ENCODE measurements around the gene CLPTM1. TPM values are rescaled to one million over a fixed set of nuclear protein-coding genes. Genes with fewer than 3 reads are reported as not detected.

Gene CLPTM1
- total RNA-seq, 1 donor from 2014 or later, result 27.5 TPM

DNA sequence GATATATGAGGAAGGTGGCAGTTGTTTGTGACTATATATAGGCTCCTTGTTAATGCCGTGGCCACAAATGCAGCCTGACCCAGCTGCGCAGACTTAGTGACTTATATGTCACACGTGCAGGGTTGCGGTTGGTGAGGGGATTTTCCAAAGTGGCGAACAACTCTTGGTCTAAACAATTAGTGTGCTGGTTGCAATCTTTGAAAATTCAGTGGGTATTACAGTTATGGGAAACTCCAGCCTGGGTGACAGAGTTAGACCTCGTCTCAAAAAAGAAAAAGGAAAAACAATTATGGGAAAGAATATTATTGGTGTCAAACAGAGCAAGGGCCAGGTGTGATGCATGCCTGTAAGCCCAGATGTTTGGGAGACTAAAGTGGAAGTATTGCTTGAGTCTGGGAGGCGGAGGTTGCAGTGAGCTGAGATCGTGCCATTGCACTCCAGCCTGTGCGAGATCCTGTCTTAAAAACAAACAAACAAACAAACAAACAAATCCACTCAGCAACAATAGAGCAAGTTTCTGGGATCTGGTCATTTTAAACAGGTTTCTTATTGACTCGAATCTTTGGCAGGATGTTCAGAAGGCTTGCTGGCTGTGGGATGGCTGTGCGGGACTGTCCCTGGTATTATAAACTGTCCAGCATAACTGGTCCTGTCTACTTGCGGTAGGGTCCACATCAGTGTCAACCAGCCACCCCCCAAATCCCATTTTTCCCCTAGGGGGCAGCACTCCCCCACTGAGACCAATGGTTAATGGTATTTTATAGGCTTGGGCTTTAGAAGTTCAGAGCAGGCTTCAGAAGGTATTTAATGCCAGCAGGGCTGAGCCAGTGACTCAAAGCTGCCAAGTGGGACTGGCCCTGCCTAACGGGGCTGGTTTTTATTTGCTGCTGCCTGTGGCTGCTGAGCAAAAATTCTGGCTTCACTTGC lies 61.5 kb downstream of the CLPTM1 start:
- DNase-seq, result peak; percentile 42

- DNase-seq, result no peak
Observed at GRCh38 chr19:45019187-45019586, 64.0 kb downstream of the CLPTM1 start.

DNA sequence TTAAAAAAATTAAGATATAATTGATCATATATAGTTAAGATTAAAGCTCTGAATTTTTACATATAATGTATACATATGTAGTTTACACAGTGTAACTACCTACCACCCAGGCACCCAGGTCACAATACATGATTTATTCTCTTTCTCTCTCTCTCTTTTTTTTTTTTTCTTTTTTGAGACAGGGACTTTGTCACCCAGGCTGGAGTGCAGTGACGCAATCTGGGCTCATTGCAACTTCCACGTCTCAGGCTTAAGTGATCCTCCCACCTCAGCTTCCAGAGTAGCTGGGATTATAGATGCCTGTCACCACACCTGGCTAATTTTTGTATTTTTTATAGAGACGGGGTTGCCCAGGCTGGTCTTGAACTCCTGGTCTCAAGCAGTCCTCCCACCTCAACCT lies 64.9 kb downstream of the CLPTM1 start:
- DNase-seq, result no peak

DNA sequence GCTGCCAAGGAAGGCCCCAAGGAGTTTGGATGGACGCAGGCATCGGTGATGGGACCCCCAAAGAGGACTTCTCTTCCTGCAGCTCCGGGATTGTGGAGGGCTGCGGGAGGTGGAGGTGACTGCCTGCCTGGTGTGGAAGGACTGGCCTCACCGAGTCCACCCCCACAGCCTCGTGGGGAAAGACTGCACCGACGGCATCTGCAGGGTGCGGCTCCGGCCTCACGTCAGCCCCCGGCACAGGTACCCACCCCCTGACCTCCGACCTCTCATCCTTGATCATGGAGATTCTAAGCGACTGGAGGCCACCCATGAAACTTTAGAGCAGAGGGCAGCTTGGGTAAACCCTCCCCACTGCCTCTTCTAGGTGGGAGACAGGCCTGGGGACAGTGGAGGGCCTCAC lies 66.8 kb downstream of the CLPTM1 start:
- no peak for DNase-seq

- no peak for DNase-seq
Observed at GRCh38 chr19:45023048-45023447, 67.9 kb downstream of the CLPTM1 start.

DNA sequence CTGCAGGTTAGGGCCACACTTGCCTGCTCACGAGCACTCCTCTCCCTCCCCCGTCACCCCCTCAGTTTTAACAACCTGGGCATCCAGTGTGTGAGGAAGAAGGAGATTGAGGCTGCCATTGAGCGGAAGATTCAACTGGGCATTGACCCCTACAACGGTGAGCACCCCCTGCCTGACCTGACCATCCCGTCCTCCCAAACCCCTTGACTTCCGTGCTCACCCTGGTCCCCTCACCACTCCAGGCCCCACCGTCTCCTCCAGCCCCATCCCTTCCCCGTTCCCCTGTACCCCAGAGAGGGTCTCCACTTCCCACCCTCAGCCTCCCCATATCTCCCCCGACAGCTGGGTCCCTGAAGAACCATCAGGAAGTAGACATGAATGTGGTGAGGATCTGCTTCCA lies 70.1 kb downstream of the CLPTM1 start:
- DNase-seq, result no peak

GRCh38 chr19:45027371-45027770 lies 72.2 kb downstream of the CLPTM1 start:
- no peak for DNase-seq

DNA sequence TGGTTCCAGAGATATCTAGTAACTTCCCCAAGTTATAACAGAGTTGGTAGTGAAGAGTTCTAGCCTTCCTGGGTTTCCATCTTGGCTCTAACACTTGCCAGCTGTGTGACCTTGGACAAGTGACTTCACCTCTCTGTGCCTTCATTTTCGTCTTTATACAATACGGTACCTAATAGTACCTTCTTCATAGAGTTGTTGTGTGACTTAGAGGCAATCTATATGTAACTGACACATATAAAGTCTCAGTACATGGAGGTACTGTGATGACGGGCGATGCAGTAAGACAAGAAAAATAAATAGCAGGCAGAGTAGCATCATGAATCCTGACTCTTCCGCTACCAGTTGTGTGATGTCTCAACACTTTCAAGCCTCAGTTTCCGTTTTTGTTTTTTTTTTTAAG lies 75.6 kb downstream of the CLPTM1 start:
- no peak for DNase-seq

DNA sequence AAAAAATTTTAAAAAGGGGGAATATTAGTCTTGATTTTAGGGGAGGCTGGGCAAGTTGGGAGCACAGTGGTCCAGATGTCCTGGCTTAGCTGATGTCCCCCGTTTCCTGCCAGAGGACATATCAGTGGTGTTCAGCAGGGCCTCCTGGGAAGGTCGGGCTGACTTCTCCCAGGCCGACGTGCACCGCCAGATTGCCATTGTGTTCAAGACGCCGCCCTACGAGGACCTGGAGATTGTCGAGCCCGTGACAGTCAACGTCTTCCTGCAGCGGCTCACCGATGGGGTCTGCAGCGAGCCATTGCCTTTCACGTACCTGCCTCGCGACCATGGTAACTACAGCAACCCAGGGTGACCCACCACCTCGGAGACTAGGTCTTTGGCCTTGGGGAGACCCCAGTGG lies 77.2 kb downstream of the CLPTM1 start:
- no peak for DNase-seq

DNA sequence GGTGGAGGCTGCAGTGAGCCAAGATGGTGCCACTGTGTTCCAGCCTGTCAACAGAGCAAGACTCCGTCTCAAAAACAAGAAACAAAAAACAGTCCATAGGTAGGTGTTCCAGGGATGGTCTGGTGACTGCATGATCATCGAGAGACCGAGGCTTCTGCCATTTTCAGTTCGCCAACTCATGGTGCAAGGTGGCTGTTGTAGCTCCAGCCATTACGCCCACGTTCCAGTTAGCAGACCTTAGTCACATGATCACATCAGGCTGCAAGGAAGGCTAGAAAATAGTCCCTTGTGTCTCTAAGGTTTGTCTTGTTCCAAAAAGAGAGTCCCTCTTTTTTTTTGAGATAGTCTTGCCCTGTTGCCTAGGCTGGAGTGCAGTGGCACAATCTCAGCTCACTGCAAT lies 80.6 kb downstream of the CLPTM1 start:
- DNase-seq, result no peak

DNA sequence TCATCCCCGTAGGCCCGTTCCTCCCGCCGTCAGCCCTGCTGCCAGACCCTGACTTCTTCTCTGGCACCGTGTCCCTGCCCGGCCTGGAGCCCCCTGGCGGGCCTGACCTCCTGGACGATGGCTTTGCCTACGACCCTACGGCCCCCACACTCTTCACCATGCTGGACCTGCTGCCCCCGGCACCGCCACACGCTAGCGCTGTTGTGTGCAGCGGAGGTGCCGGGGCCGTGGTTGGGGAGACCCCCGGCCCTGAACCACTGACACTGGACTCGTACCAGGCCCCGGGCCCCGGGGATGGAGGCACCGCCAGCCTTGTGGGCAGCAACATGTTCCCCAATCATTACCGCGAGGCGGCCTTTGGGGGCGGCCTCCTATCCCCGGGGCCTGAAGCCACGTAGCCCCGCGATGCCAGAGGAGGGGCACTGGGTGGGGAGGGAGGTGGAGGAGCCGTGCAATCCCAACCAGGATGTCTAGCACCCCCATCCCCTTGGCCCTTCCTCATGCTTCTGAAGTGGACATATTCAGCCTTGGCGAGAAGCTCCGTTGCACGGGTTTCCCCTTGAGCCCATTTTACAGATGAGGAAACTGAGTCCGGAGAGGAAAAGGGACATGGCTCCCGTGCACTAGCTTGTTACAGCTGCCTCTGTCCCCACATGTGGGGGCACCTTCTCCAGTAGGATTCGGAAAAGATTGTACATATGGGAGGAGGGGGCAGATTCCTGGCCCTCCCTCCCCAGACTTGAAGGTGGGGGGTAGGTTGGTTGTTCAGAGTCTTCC lies 82.4 kb downstream of the CLPTM1 start:
- DNase-seq, result no peak

DNA sequence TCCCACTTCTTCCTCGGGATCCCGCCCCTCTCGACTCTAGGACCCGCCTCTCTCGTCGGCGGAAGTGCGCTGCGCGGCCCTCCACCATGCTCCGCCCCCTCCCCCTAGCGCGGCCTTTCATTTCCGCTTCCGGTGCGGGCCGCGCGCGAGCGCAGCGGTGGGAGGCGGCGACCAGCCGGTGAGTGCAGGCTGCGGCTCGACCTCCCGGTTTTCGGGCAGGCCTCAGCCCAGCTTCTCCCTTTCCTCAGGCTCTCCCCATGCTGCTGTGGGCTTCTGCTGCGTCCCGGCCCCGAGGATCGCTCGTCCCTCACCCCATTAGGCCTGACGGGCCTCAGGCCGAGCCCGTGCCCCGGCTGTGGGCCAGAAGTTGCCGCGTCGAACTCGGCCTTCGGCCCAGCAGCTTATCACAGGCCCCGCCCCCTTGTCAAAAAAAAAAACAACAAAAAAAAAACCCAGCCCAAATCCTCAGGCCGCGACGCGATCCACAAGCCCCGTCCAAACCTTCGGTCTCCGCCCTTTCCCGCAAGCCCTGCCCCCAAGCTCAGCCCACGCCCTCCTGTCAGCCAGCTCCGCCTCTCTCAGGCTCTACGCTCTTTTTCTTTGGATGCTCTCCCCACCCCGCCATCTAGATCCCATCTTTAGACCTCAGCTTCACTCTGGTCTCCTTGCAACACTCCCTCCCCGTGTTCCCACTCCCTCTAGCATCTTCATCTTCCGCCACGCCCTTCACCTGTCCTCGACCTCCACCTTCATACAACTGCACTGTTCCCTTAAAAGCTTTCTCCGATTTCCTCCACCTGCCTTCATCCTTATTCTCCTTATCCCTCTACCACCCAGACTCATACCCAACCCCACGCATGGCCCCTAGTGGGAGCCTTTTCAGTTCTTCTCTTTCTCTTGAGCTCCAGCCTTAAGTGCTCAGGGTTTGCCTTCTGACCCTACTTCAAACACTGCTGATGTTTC lies 84.0 kb downstream of the CLPTM1 start, which contains the start of gene CLASRP:
TSS of gene CLASRP (plus strand) at position 115 of the 963 bp plus-strand sequence. CDS start 1,168 bp downstream, outside the sequence.
- DNase-seq, result peak; percentile 85

DNA sequence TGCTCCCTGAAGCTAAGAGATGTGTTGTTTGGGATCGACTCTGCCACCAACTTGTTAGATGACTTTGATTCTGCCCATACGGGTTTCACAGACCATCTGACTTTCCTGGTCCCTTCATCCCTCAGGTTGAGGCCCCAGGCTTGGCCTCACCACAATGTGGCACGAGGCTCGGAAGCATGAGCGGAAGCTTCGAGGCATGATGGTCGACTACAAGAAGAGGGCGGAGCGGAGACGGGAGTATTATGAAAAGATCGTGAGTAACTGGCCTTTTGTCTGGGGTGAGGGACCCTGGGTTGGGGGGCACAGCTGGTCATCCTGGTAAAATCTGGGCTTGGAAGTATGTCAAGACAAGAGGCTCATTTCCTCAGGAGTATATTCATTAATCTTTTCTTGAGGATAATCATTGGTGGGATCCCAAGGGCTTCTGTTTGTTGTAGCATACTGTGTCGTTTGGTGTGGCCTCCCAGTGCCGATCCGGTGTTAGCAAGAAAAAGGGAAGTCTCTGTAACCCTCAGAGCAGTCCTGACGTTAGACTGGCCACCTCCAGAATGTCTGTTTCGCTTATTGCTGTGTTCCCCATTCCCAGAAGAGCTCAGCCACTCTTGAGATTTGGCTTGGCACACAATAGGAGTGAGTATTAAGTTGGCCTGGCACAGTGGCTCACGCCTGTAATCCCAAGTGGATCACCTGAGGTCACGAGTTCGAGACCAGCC lies 85.0 kb downstream of the CLPTM1 start:
- DNase-seq, result no peak

- no peak for DNase-seq
Observed at GRCh38 chr19:45041125-45041524, 85.9 kb downstream of the CLPTM1 start.

Other genes with a start within 250 kb of the CLPTM1 start
- not detected for gene BCL3, start 206.7 kb upstream of the CLPTM1 start, total RNA-seq
- gene CBLC, start 177.5 kb upstream of the CLPTM1 start, total RNA-seq, result not detected
- gene BCAM, start 146.3 kb upstream of the CLPTM1 start, total RNA-seq, result 2.3 TPM
- 29.2 TPM for gene NECTIN2, start 109.1 kb upstream of the CLPTM1 start, total RNA-seq
- 23.1 TPM for gene TOMM40, start 64.1 kb upstream of the CLPTM1 start, total RNA-seq
- gene APOE, start 49.6 kb upstream of the CLPTM1 start, total RNA-seq, result 68.9 TPM
- gene APOC1, start 40.8 kb upstream of the CLPTM1 start, total RNA-seq, result 5.3 TPM
- not detected for gene APOC4, start 13.1 kb upstream of the CLPTM1 start, total RNA-seq
- 1.4 TPM for gene APOC2, start 9.3 kb upstream of the CLPTM1 start, total RNA-seq
- gene RELB, start 46.1 kb downstream of the CLPTM1 start, total RNA-seq, result 0.62 TPM
- gene CLASRP, start 83.7 kb downstream of the CLPTM1 start, total RNA-seq, result 3.9 TPM
- not detected for gene ZNF296, start 121.1 kb downstream of the CLPTM1 start, total RNA-seq
- gene GEMIN7, start 123.9 kb downstream of the CLPTM1 start, total RNA-seq, result 13.3 TPM
- gene PPP1R37, start 137.8 kb downstream of the CLPTM1 start, total RNA-seq, result 20.6 TPM
- 0.47 TPM for gene NKPD1, start 205.6 kb downstream of the CLPTM1 start, total RNA-seq
- 2.2 TPM for gene TRAPPC6A, start 222.9 kb downstream of the CLPTM1 start, total RNA-seq
- 3.1 TPM for gene BLOC1S3, start 223.4 kb downstream of the CLPTM1 start, total RNA-seq